ENCODE data around the gene EXOC2.
"Not testable (repeated sequence)": the region's sequence is repeated elsewhere in the genome, so short reads cannot be mapped to it uniquely, and the experiment has no call there.

EXOC2 gene

DNA sequence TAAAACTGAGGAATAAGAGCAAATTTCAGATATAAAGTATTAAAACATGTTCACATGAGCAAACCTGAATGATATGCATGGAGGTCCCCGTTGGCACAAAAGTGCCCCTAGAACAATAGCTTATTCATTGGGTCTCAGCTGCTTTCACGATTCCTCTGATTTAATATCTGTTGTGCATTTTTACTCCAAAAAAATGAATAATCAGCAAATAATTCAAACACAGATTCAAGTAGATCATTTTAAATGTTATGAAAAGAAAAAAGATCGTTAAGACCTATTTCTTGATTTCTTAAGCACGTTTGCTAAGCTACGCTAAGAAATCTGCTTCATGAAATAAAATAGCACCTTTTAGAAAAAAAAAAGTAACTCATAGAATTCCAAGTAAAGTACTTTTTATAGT, 57.7 kb downstream of the EXOC2 start:
- no peak for DNase-seq (ENCODE audit: low spot score)

DNA sequence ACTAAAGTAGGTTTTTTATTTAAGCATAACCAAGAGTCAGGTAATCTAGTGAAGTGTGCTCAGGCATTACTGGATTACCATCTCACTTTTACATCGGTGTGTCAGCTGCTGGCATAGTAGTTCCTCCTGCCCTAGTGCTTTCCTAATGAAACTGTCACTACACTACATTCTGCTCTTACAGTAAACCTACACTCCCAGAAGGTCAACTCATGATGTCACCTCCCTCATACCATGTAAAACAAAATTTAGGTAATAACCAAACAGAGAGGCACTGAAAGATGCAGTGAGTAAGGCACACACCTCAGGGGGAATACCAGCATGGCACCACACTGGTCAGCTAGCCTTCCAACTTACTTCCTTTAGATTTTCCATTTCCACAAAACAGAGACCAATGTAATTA, 59.3 kb downstream of the EXOC2 start:
- no peak for DNase-seq (ENCODE audit: low spot score)

- no peak for DNase-seq (ENCODE audit: low spot score)
These were observed 64.2 kb downstream of the EXOC2 start for GRCh38 chr6:628766-629165.

GRCh38 chr6:626236-626635, 66.7 kb downstream of the EXOC2 start:
- no peak for DNase-seq (ENCODE audit: low spot score)

- DNase-seq (ENCODE audit: low spot score), result no peak
These were observed 68.0 kb downstream of the EXOC2 start for GRCh38 chr6:624979-625378.

DNA sequence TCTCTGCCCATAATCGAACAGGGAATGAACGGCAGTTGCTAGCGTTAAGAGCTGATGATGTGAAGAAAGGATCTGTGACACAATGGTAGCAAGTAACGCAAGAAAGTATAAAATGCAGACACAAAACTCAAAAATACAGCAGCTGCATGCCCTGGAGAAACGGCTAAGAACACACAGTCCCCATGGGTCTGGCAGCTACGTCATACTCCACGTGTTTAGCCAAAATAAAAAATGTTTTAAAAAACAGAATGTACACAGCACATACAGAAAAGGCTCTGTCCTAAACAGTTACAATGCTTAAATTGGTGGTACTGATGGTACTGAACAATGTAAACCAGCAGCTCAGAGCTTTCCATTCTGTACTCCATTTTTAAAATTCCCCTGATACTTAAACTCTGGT, 70.5 kb downstream of the EXOC2 start:
- DNase-seq (ENCODE audit: low spot score), result no peak

GRCh38 chr6:621931-622330, 71.0 kb downstream of the EXOC2 start:
- DNase-seq (ENCODE audit: low spot score), result no peak

DNA sequence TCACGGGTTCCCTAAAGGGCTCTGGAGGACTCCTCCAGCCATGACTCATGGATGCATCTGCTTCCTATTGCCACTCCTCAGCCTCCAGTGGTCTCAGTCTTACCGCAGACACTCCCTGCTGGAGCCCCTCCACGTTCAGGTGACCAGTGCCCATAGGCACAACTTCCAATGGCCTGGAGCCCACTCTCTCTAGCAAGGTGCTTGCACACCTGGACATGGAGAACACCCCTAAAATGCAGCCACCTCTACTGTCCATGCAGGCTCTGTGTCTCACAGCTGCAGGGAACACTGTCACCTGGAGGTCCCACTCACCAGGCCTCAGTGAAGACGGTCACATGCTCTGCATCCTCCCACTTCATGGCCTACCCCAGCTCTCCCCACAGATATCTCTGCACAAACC, 72.0 kb downstream of the EXOC2 start:
- no peak for DNase-seq (ENCODE audit: low spot score)

DNA sequence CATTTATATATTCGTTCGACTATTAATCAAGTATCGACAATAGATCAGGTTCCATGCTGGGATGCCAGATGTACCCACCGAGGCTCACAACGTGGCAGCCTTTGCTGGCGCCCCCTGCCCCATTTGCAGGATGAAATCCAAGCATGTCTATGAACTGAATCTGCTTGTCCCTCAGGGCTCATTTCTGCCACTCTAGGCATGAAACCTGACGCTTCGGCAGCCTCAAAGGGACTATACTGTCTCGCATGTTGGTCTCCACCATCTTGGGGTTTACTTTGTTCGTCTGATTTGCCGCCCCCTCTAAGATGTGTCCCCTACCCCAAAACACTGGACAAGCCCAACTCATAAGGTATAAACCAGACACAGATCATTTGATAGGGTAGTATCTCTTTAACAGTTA, 72.8 kb downstream of the EXOC2 start:
- DNase-seq (ENCODE audit: low spot score), result no peak

DNA sequence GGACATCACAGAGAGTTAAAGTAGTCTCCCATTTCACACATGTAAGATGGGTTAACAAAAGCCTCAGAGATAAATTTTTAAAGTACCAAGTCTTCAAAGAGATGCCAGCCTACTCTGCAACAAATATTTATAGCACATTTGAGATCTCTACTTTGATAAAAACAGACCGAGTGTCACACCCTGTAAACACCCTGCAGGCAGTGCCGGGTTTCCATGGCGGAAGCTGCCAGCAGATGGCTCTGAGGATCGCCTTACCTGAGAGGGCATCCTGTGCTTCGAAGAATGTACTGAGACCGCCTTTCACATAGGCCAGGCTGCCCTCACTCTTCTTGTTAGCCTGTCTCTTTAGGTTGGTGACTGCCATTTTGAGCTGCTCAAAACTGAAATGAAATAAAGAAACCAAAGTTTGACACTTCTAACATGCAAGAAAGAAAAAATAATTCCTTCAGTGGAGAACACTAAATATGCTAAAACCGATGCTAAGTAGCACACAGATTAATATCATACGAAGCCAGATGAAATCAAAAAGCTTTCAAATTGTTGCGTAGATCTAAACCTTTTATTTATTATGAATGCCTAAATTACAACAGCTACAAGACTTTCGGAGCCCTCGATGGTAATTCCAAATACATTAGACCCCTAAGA, 75.4 kb downstream of the EXOC2 start:
- peak; percentile 29 for DNase-seq (ENCODE audit: low spot score)

GRCh38 chr6:613981-614380, 79.0 kb downstream of the EXOC2 start:
- DNase-seq (ENCODE audit: low spot score), result no peak

DNA sequence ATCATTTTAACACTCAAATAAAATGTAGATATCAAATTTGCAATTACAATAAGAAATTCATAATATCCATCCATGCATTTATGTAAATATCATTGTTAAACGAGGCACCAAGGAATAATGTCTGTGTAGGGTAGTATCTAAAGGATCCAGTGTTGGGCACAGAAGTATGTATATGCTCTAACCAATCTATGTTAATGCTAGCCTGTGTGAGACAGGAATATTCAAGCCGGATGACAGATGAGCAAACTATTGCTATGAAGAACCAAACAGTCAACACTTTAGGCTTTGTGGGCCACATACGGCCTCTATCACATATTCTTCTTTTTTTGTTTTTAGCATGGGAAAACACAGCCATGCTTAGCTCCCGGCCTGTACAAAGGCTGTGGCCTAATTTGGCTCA, 81.0 kb downstream of the EXOC2 start:
- no peak for DNase-seq (ENCODE audit: low spot score)

DNA sequence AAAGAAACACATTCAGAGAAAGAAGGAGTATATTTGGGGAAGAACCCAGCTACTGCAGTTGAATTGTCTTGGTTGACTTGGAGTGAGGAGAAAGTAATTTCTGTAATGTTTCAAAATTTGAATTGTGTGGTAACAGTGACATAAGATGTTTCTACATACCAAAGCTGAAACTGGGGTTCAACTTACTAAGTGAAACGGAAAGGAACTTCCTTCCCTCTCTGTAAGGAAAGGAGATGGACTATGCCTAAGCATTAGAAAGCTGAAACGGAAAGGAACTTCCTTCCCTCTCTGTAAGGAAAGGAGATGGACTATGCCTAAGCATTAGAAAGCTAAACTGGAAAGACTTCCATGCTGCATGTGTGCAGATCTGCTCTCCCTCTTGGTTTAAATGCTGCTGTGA, 82.1 kb downstream of the EXOC2 start:
- DNase-seq (ENCODE audit: low spot score), result no peak

- DNase-seq (ENCODE audit: low spot score), result no peak
These were observed 83.0 kb downstream of the EXOC2 start for GRCh38 chr6:609905-610304.

GRCh38 chr6:606829-607379, 86.0 kb downstream of the EXOC2 start:
- no peak for DNase-seq (ENCODE audit: low spot score)

DNA sequence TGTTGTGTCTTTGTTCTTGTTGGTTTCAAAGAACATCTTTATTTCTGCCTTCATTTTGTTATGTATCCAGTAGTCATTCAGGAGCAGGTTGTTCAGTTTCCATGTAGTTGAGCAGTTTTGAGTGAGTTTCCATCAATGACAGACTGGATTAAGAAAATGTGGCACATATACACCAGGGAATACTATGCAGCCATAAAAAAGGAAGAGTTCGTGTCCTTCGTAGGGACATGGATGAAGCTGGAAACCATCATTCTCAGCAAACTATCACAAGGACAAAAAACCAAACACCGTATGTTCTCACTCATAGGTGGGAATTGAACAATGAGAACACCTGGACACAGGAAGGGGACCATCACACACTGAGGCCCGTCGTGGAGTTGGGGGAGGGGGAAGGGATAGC, 87.0 kb downstream of the EXOC2 start:
- DNase-seq (ENCODE audit: low spot score), result not testable (repeated sequence)

- DNase-seq (ENCODE audit: low spot score), result no peak
These were observed 88.4 kb downstream of the EXOC2 start for GRCh38 chr6:604579-604978.

DNA sequence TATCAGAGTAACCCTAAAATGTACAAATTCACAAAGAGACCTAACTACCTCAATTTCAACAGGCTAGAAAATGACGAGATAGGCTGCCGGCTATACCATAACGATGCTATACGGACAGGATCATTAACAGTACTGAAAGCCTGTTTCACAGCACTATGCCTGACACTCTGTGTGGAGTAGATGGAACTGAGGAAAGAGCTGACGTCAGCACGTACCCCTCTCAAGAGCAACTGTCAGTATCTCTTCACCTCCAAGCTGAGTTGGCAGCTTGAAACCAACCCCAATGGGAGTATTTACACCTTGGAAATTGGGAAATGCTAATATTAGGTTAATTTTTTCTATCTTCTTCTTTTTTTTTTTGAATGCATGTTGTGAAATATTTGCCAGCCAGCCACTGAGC, 89.7 kb downstream of the EXOC2 start:
- DNase-seq (ENCODE audit: low spot score), result no peak

DNA sequence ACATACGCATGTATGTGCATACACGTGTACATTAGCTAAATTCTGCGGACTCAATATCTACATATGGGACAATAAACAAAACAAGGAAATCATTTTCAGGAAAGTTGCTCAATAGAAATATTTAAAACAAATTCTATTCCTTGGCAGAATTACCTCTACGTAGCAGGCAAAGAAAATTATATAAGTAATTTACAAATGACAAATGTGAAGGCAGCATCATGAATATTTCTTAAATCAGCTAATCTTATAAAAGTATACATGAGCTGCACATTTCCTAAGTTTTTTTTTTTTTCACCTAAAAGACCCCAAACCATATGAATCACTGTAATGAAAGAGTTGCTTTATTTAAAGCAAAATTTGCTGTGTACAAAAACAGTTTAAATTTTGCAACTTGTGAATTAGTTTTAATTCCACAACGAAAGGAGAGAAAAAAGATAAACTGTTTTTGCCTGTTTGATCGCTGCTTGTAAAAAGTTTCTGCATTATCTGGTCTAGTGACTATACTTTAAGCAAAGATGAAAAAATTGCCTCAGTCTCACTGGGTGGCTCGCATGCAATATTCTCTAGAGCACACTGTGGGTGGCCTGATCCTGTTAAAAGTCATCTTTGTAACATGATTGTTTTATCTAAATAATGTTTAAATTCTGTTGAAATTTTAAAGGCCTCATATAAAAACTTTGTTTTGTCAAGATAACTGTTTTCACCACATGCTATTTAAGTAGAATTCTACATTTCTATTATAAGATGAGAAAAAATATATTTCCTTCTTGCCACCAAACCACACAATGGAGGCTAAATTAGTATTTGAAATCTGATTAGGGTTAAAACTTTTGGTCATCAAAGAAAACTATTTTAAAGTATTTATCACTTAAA, 93.1 kb downstream of the EXOC2 start:
- no peak for DNase-seq (ENCODE audit: low spot score)

GRCh38 chr6:593907-594212, 99.1 kb downstream of the EXOC2 start:
- no peak for DNase-seq (ENCODE audit: low spot score)

DNA sequence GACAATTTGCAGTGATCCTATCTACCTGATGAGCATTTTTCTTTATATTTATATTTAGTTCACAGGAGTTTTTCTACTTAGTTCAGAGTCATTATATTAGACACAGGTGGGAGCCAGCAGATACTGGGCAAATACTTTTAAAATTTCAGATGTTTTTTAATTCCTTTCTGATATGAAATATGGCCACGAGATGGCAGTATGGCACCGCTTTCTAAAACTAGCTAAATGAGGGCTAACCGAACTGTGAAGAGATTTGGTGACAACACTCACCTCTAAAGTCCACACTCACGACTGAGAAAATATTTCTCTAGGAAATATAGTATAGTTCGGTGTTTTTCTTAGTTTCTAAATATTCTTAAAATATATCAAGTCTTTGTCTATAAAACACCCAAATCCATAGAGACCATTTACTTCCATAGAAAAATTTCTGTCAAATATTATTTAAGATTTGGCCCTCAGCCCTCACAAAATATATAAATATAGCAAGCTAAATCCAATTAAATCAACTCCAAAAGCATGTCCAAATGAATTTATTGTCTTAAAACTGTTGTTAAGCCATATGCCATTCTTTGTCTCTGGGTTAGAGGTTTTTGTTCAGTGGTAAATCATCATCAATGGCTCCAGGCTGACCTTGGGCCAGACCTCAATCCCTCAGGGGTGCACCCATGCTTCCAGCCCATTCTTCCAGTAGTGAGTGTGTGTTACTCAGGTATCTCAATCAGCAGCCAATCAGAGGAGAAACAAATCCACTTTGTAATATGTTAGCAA, 99.6 kb downstream of the EXOC2 start:
- peak; percentile 11 for DNase-seq (ENCODE audit: low spot score)

DNA sequence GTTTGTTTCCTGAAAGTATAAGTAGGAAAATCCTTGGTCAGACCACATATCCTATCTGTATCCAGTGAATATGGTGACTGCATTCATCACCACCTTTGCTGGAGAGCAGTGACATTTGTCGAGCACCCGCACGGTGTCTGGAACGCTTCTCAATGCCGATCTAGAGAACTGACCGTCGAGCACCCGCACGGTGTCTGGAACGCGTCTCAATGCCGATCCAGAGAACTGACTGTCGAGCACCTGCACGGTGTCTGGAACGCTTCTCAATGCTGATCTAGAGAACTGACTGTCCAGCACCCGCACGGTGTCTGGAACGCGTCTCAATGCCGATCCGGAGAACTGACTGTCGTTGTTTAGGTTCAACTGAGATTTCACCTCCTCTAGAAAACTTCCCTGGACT, 103.8 kb downstream of the EXOC2 start:
- no peak for DNase-seq (ENCODE audit: low spot score)

GRCh38 chr6:586553-586952, 106.4 kb downstream of the EXOC2 start:
- DNase-seq (ENCODE audit: low spot score), result no peak

Measured in HuH-7.5 (cell line).